H1 (cell line): ENCODE measurements around the gene C3AR1. TPM values are rescaled to one million over a fixed set of nuclear protein-coding genes. Genes with fewer than 3 reads are reported as not detected.
A peak's percentile ranks its signal among the peaks of the same experiment; 100 is the strongest.

Experiments
- CTCF ChIA-PET: fragments of 300-600 bp; sonication (Branson Sonifier 250); formaldehyde crosslinking; loops from one replicate; lab custom pipeline; 2021; ENCODE audit not compliant: partially characterized antibody; lab: Charles Lee
- POLR2A ChIA-PET: fragments of 300-600 bp; sonication (Branson Sonifier 250); formaldehyde crosslinking; loops from one replicate; lab custom pipeline; 2021; ENCODE audit warnings: inconsistent platforms; ENCODE audit not compliant: partially characterized antibody; lab: Charles Lee
- DNase-seq, 2 experiments: peaks; one replicate each; pipeline versions ENCODE4 v3.0.0 to v3.0.0-alpha.2; 2010 to 2022; ENCODE audit warnings: low spot score in 2 of 2, low read depth in 1 of 2, mixed read lengths in 1 of 2
- FAIRE-seq: peaks from 2 replicates; lab custom pipeline; 2011; peaks lifted over from hg19 to GRCh38; lab: Jason Lieb, UNC
- H2AFZ ChIP-seq: 2 replicates; pipeline ENCODE4 v1.8.1; 2012; ENCODE audit warnings: low read length, inconsistent platforms
- H2AK5ac ChIP-seq: 2 replicates; pipeline ENCODE4 v1.6.1; 2013; ENCODE audit warnings: low read depth, low read length
- H2BK120ac ChIP-seq: replicated peaks from 2 replicates; pipeline ENCODE3; 2013; ENCODE audit warnings: low read depth, low read length, inconsistent platforms
- H2BK12ac ChIP-seq: 2 replicates; pipeline ENCODE4 v1.6.1; 2013; ENCODE audit warnings: low read depth, low read length
- H2BK15ac ChIP-seq: 2 replicates; pipeline ENCODE4 v1.6.1; 2013; ENCODE audit warnings: low read length
- H2BK20ac ChIP-seq: 2 replicates; pipeline ENCODE4 v1.6.1; 2013; ENCODE audit warnings: low read length
- H2BK5ac ChIP-seq: 2 replicates; pipeline ENCODE4 v1.6.1; 2013; ENCODE audit warnings: low read depth, low read length
- H3K14ac ChIP-seq: 2 replicates; pipeline ENCODE4 v1.6.1; 2013; ENCODE audit warnings: inconsistent platforms; ENCODE audit not compliant: insufficient read length
- H3K18ac ChIP-seq: 2 replicates; pipeline ENCODE4 v1.6.1; 2013; ENCODE audit warnings: low read length; ENCODE audit errors: extremely low read depth
- H3K23ac ChIP-seq: 2 replicates; pipeline ENCODE4 v1.6.1; 2013; ENCODE audit warnings: inconsistent platforms; ENCODE audit not compliant: insufficient read length
- H3K23me2 ChIP-seq: 2 replicates; pipeline ENCODE4 v1.6.1; 2013; ENCODE audit warnings: low read depth, low read length
- H3K27ac ChIP-seq: 2 replicates; pipeline ENCODE4 v1.6.1; 2011; ENCODE audit warnings: low read depth, low read length, inconsistent platforms
- H3K27me3 ChIP-seq, 4 experiments: replicated peaks in 1 of 4; 1 replicate in 1 of 4; 2 replicates in 3 of 4; pipeline versions ENCODE4 v1.6.1 to v1.8.1; 2011 to 2013; ENCODE audit warnings: low read length in 3 of 4, mild to moderate bottlenecking in 3 of 4, inconsistent platforms in 2 of 4, mixed read lengths in 2 of 4, moderate library complexity in 1 of 4; ENCODE audit not compliant: control insufficient read depth in 3 of 4, insufficient read depth in 3 of 4; ENCODE audit errors: extremely low read depth in 1 of 4
- H3K36me3 ChIP-seq, 4 experiments: 2 replicates each; pipeline versions ENCODE4 v1.6.1 to v1.8.1; 2011 to 2013; ENCODE audit warnings: mild to moderate bottlenecking in 4 of 4, low read length in 3 of 4, moderate library complexity in 2 of 4, control low read depth in 1 of 4, inconsistent platforms in 1 of 4; ENCODE audit not compliant: insufficient read depth in 4 of 4, control insufficient read depth in 2 of 4
- H3K4ac ChIP-seq: replicated peaks from 2 replicates; pipeline ENCODE3; 2013; ENCODE audit warnings: low read length, low read depth, mixed read lengths, inconsistent platforms; ENCODE audit not compliant: insufficient read length
- H3K4me1 ChIP-seq, 4 experiments: replicated peaks in 1 of 4; 1 replicate in 1 of 4; 2 replicates in 3 of 4; pipeline versions ENCODE4 v1.6.1 to v1.8.1; 2011 to 2013; ENCODE audit warnings: low read length in 3 of 4, inconsistent platforms in 2 of 4, mixed read lengths in 1 of 4; ENCODE audit not compliant: insufficient read depth in 4 of 4, control insufficient read depth in 3 of 4
- H3K4me2 ChIP-seq, 2 experiments: 2 replicates each; pipeline versions ENCODE4 v1.6.1 to v1.8.1; 2011 to 2013; ENCODE audit warnings: low read depth in 2 of 2, low read length in 2 of 2, control low read depth in 1 of 2, inconsistent platforms in 1 of 2, mild to moderate bottlenecking in 1 of 2; ENCODE audit not compliant: insufficient read depth in 1 of 2
- H3K4me3 ChIP-seq, 4 experiments: fragments of 200-600, 300-600 bp in 1 of 4; sonication (generic), shearing (Covaris generic), sonication (Bioruptor Twin) in 1 of 4; 2 replicates each; pipeline versions ENCODE4 v1.5.1 to v1.8.1; 2011 to 2016; ENCODE audit warnings: low read length in 4 of 4, low read depth in 3 of 4, control low read depth in 2 of 4, inconsistent platforms in 2 of 4, mild to moderate bottlenecking in 2 of 4, mixed read lengths in 1 of 4, moderate library complexity in 1 of 4; ENCODE audit not compliant: insufficient read depth in 2 of 4; ENCODE audit errors: extremely low read depth in 1 of 4
- H3K56ac ChIP-seq: replicated peaks from 2 replicates; pipeline ENCODE3; 2013; ENCODE audit warnings: low read depth, mild to moderate bottlenecking, mixed read lengths, low read length, inconsistent platforms; ENCODE audit not compliant: insufficient read length
- H3K79me1 ChIP-seq: 2 replicates; pipeline ENCODE4 v1.6.1; 2013; ENCODE audit warnings: low read depth, low read length, control low read depth
- H3K79me2 ChIP-seq, 2 experiments: 2 replicates each; pipeline versions ENCODE4 v1.6.1 to v1.8.1; 2012 to 2013; ENCODE audit warnings: low read length in 2 of 2, mild to moderate bottlenecking in 2 of 2, inconsistent platforms in 1 of 2; ENCODE audit not compliant: insufficient read depth in 2 of 2, control insufficient read depth in 1 of 2
- H3K9ac ChIP-seq, 4 experiments: replicated peaks in 1 of 4; 1 replicate in 1 of 4; 2 replicates in 3 of 4; pipeline versions ENCODE4 v1.6.1 to v1.8.1; 2011 to 2013; ENCODE audit warnings: low read depth in 3 of 4, low read length in 3 of 4, control low read depth in 2 of 4, mild to moderate bottlenecking in 2 of 4, moderate library complexity in 2 of 4, inconsistent platforms in 1 of 4; ENCODE audit errors: extremely low read depth in 1 of 4
- H3K9me3 ChIP-seq, 2 experiments: 2 replicates each; pipeline versions ENCODE4 v1.6.1 to v1.8.1; 2012 to 2013; ENCODE audit warnings: mild to moderate bottlenecking in 2 of 2, moderate library complexity in 2 of 2, control low read depth in 1 of 2, inconsistent platforms in 1 of 2, low read depth in 1 of 2, low read length in 1 of 2, mixed read lengths in 1 of 2; ENCODE audit not compliant: insufficient read depth in 2 of 2
- H4K20me1 ChIP-seq, 2 experiments: replicated peaks in 1 of 2; 2 replicates each; pipeline versions ENCODE3 to v1.8.1; 2011 to 2013; ENCODE audit warnings: inconsistent platforms in 2 of 2, low read length in 2 of 2, mild to moderate bottlenecking in 1 of 2; ENCODE audit not compliant: insufficient read depth in 2 of 2, control insufficient read depth in 1 of 2
- H4K5ac ChIP-seq: 2 replicates; pipeline ENCODE4 v1.6.1; 2013; ENCODE audit warnings: low read length, low read depth, mixed read lengths, inconsistent platforms; ENCODE audit not compliant: insufficient read length
- H4K8ac ChIP-seq: 2 replicates; pipeline ENCODE4 v1.8.0; 2013; ENCODE audit warnings: mild to moderate bottlenecking, moderate library complexity, low read length, inconsistent platforms; ENCODE audit not compliant: insufficient read depth; ENCODE audit errors: extremely low read depth
- H4K91ac ChIP-seq: replicated peaks from 2 replicates; pipeline ENCODE3; 2013; ENCODE audit warnings: low read length, mixed read lengths, inconsistent platforms; ENCODE audit not compliant: insufficient read length
- CTBP2 ChIP-seq: IDR thresholded peaks from 2 replicates; pipeline ENCODE4 v1.7.0; 2011; ENCODE audit warnings: borderline replicate concordance, mild to moderate bottlenecking, moderate library complexity, mixed read lengths, low read length; ENCODE audit not compliant: insufficient read depth, insufficient read length
- EGR1 ChIP-seq: IDR thresholded peaks from 2 replicates; pipeline ENCODE4 v1.6.1; 2011; ENCODE audit warnings: low read depth, low read length, borderline replicate concordance
- KDM4A ChIP-seq: IDR thresholded peaks from one replicate; pipeline ENCODE4 v1.7.1; 2012; ENCODE audit warnings: low read depth, mild to moderate bottlenecking, moderate library complexity, low read length, inconsistent platforms; ENCODE audit not compliant: severe bottlenecking
- PHF8 ChIP-seq: fragments of 200-600 bp; sonication (generic); conservative IDR thresholded peaks from 2 replicates; pipeline ENCODE4 v1.7.1; 2012; ENCODE audit warnings: low read depth, mild to moderate bottlenecking, inconsistent platforms, low read length, moderate library complexity
- SIN3A ChIP-seq, 2 experiments: IDR thresholded peaks in 1 of 2; conservative IDR thresholded peaks in 1 of 2; 2 replicates each; pipeline ENCODE4 v1.6.1; 2011 to 2012; ENCODE audit warnings: low read length in 2 of 2, improper control_type of control experiment in 1 of 2, low read depth in 1 of 2, mild to moderate bottlenecking in 1 of 2
- TAF1 ChIP-seq: IDR thresholded peaks from 2 replicates; pipeline ENCODE4 v1.6.1; 2011; ENCODE audit warnings: mild to moderate bottlenecking, low read depth, low read length
- TBP ChIP-seq: IDR thresholded peaks from 2 replicates; pipeline ENCODE4 v1.6.1; 2011; ENCODE audit warnings: low read depth, low read length, improper control_type of control experiment
- WGBS, 2 experiments: shearing (Covaris generic) in 1 of 2; methylation state at CpG; one replicate each; pipeline versions ENCODE4 v1.1.6 to v1.1.7; 2013 to 2015; ENCODE audit warnings: low lambda C conversion rate in 2 of 2, mixed read lengths in 2 of 2, inconsistent platforms in 1 of 2, low coverage in 1 of 2, missing lambda C conversion rate in 1 of 2; ENCODE audit not compliant: insufficient replicate concordance in 2 of 2, insufficient coverage in 1 of 2, insufficient read length in 1 of 2; ENCODE audit errors: extremely low coverage in 1 of 2, missing lambda C conversion rate in 1 of 2; 5-methylcytosine and 5-hydroxymethylcytosine counted together
- polyA plus RNA-seq, 7 experiments: library from polyadenylated mRNA; depleted of rRNA in 3 of 7; stranded (reverse) in 5 of 7; unstranded in 2 of 7; fragments of >200 nt in 5 of 7; fragments of 200-250 nt in 2 of 7; gene quantifications; 1 replicate in 5 of 7; 2 replicates in 1 of 7; 4 replicates in 1 of 7; pipeline versions ENCODE4 v1.2.1 to v1.2.3, GENCODE V29; 2011 to 2013; ENCODE audit warnings: missing spikeins in 2 of 7, mixed read lengths in 2 of 7
- total RNA-seq: library from RNA; stranded (reverse); fragmentation: NEBNext Ultra II Directional; extraction: Animal tissue kit (Norgen Biotek cat#: 25700); gene quantifications from 2 replicates; pipeline ENCODE4 v1.2.1, GENCODE V29; 2021
- TF ChIP-seq, protein P1 (sequence below): IDR thresholded peaks from 2 replicates; pipeline ENCODE4 v1.6.1; 2012; ENCODE audit warnings: inconsistent platforms
- TF ChIP-seq, protein P2 (sequence below): IDR thresholded peaks from 2 replicates; pipeline ENCODE4 v1.6.1; 2012; ENCODE audit warnings: inconsistent platforms

C3AR1 gene
- total and polyA plus RNA-seq, 2 of the 8 experiments (the other 6 are each of a cell fraction or from before 2014, with no cell fraction given), result not detected

DNA sequence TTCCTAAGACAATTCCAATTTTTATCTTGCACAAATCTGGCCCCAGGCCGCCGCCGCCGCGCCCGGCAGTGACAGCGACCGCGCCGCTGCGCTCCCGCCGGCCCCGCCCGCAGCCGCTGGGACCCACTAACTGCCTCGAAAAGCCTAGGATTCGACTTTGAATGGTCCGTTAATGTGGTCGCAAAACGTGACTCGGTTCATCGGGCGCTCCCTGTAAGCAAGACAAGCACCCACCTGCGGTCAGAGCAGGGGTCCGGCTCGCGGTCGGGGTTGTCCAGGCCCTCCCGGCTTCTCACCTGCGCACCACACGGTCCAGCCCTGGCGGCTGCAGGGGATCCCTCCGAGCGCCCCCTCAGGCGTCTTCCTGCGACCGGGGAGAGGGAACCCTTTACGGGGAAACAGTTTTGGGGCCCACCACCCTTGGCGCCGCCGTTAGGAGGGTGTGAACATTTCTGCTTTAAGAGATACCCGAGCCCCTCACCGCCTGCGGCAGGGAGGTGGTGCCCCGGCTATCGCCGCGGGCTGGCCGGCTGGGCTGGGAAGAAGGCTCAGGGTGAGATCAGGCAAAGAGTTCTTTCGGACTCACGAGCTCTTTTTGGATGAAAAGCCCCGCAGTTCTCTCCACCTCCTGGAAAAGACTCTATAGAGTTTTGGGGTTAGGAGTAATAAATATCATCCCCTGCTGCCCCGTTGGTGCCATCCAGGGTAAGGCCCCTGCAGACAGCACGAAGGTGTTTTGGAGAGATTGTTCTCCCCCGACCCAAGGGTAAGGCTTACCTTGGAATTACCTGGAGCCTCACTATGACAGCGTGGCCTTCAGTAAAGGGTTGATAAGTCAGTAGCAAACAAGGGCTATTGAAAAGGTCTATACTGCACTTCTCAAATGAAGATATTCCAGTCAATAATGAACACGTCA lies 47.2 kb downstream of the C3AR1 start:
- Histone ChIP-seq H3K14ac (no peak overlapping the region), H3K23me2 (peaks cover 5% of the 10 kb centered on the region; the same call in 1 of the 2 replicates), H2BK5ac (no peak overlapping the region), H3K36me3 (no peaks in the 10 kb centered on the region; a peak in 1 of 8 replicates), H2BK15ac (no peak overlapping the region), H3K23ac (no peak overlapping the region), H4K8ac (peak overlapping the region; percentile 29; the same call in 1 of the 2 replicates), H2BK12ac (no peak overlapping the region), H2BK120ac (no peak overlapping the region), H3K9ac (no peak overlapping the region; a peak in 1 of 7 replicates), H3K4ac (no peak overlapping the region), H3K4me3 (peak overlapping the region; percentile 46 to 65 (median 61)), H2AFZ (peak overlapping the region; percentile 3; the same call in 1 of the 2 replicates), H3K27me3 (no peaks in the 10 kb centered on the region), H3K4me1 (peaks cover 0 to 4% (median 0%) of the 10 kb centered on the region in 4 experiments; a peak in 1 of 7 replicates), H3K4me2 (peak overlapping the region; percentile 56 to 66), H3K79me1 (no peaks in the 10 kb centered on the region), H4K91ac (no peak overlapping the region), H2BK20ac (0 out of 2 replicates have a peak overlapping the region, but pooled peaks have one; percentile 29), H3K27ac (no peak overlapping the region), H3K18ac (no peak overlapping the region; the same call in 1 of the 2 replicates), H3K56ac (no peak overlapping the region), H2AK5ac (no peak overlapping the region), H4K20me1 (no peaks in the 10 kb centered on the region), H3K79me2 (no peaks in the 10 kb centered on the region), H3K9me3 (no peaks in the 10 kb centered on the region), H4K5ac (peak overlapping the region; percentile 32)
- 1% methylated on average over 56 of the region's 58 CpGs; no CpG with 5 or more reads in 1 of the 2 experiments for WGBS, 2 experiments
- FAIRE-seq (peak; percentile 65), DNase-seq (peak; percentile 70 to 87)
- ChIA-PET CTCF (no interaction called here), POLR2A (interaction anchor here (0.6 to 1.8 kb wide), 2 partner anchors 84 to 93 kb away, joined by 3 to 6 read pairs; no protein-coding TSS in a partner anchor)
- TF ChIP-seq SIN3A (conservative IDR thresholded peaks at IDR 0.05 in 1 of 2, IDR thresholded peaks at IDR 0.05 in 1 of 2; ENCODE audit: low read depth in 1 of 2, low read length in 2 of 2) (peak in 1 of 2 experiments; percentile 60; a peak in 1 of 4 replicates), CTBP2 (no peak), EGR1 (no peak), TAF1 (0 out of 2 replicates have a peak, but pooled peaks have one; percentile 8), TBP (0 out of 2 replicates have a peak, but pooled peaks have one; percentile 17), KDM4A (peak; percentile 90), PHF8 (0 out of 2 replicates have a peak, but pooled peaks have one; percentile 36)
- TF ChIP-seq, protein P1, sequence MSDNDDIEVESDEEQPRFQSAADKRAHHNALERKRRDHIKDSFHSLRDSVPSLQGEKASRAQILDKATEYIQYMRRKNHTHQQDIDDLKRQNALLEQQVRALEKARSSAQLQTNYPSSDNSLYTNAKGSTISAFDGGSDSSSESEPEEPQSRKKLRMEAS, result peak; percentile 92
- TF ChIP-seq, protein P2, sequence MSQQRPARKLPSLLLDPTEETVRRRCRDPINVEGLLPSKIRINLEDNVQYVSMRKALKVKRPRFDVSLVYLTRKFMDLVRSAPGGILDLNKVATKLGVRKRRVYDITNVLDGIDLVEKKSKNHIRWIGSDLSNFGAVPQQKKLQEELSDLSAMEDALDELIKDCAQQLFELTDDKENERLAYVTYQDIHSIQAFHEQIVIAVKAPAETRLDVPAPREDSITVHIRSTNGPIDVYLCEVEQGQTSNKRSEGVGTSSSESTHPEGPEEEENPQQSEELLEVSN, result peak; percentile 91
